Stimulated activated naive B cell treated with anti-CD40 and anti-IgM and Interleukin-4, amounts not matched to agents 10 μg/mL and 1 μg/mL and 100 μg/mL, for 72 hours (primary cell): ENCODE data around the gene PRSS33.

Source experiments
- ATAC-seq, 2 donors: fragments of 150-1000 bp; cut with Tn5 transposase; replicated peaks; 2 replicates each; pipeline ENCODE4 v1.10.0; 2021; ENCODE audit warnings: moderate library complexity in 1 of 2
- DNase-seq: peaks from one replicate; pipeline ENCODE4 v3.0.0; 2021
- H3K27ac Mint-ChIP-seq: one replicate; pipeline ENCODE4 v1.8.0; 2022; ENCODE audit warnings: mild to moderate bottlenecking, mixed read lengths
- H3K27me3 Mint-ChIP-seq, 2 donors: one replicate each; pipeline ENCODE4 v1.8.0; 2022; ENCODE audit warnings: mixed read lengths in 2 of 2
- H3K36me3 Mint-ChIP-seq, 2 donors: one replicate each; pipeline ENCODE4 v1.8.0; 2022; ENCODE audit warnings: mixed read lengths in 2 of 2, mild to moderate bottlenecking in 1 of 2
- H3K4me1 Mint-ChIP-seq, 2 donors: one replicate each; pipeline ENCODE4 v1.8.0; 2022; ENCODE audit warnings: mixed read lengths in 2 of 2, mild to moderate bottlenecking in 1 of 2
- H3K4me3 Mint-ChIP-seq, 2 donors: one replicate each; pipeline ENCODE4 v1.8.0; 2022; ENCODE audit warnings: mild to moderate bottlenecking in 2 of 2, mixed read lengths in 2 of 2, moderate library complexity in 1 of 2
- H3K9me3 Mint-ChIP-seq, 2 donors: one replicate each; pipeline ENCODE4 v1.8.0; 2022; ENCODE audit warnings: mixed read lengths in 2 of 2, mild to moderate bottlenecking in 1 of 2

The PRSS33 gene

GRCh38 chr16:2787406-2787805, at the start of gene PRSS33:
PRSS33 (minus strand) TSS chr16:2787560; CDS start chr16:2786547, 1,013 bp downstream.
- Mint-ChIP-seq H3K4me1 (peaks cover 9 to 16% of the 10 kb centered on the region in 2 donors), H3K9me3 (no peaks in the 10 kb centered on the region), H3K4me3 (peak within 1 kb of the TSS in 1 of 2 donors; percentile 36), H3K36me3 (no peaks in the 10 kb centered on the region), H3K27ac (no peak within 1 kb of the TSS), H3K27me3 (peaks cover 51 to 68% of the 10 kb centered on the region in 2 donors)
- ATAC-seq = no peak
- DNase-seq = no peak

GRCh38 chr16:2836646-2837508, 49.5 kb upstream of the PRSS33 start:
- Mint-ChIP-seq H3K27me3 (peaks cover 38 to 51% of the 10 kb centered on the region in 2 donors), H3K36me3 (no peaks in the 10 kb centered on the region), H3K4me3 (no peak overlapping the region), H3K27ac (no peak overlapping the region), H3K9me3 (no peaks in the 10 kb centered on the region), H3K4me1 (peaks cover 0 to 2% of the 10 kb centered on the region in 2 donors)
- no peak for ATAC-seq
- no peak for DNase-seq

- no peaks in the 10 kb centered on the region for H3K36me3 Mint-ChIP-seq
- H3K9me3 Mint-ChIP-seq = no peaks in the 10 kb centered on the region
- no peak for ATAC-seq
- H3K4me1 Mint-ChIP-seq = no peaks in the 10 kb centered on the region
- H3K27me3 Mint-ChIP-seq = peaks cover 46 to 60% of the 10 kb centered on the region in 2 donors
- H3K4me3 Mint-ChIP-seq = no peak overlapping the region
- H3K27ac Mint-ChIP-seq = peak overlapping the region; percentile 22
- DNase-seq = no peak
These were observed 48.5 kb upstream of the PRSS33 start for GRCh38 chr16:2835638-2836493.

GRCh38 chr16:2834968-2835367, 47.6 kb upstream of the PRSS33 start:
- H3K4me1 Mint-ChIP-seq = no peaks in the 10 kb centered on the region
- H3K4me3 Mint-ChIP-seq = no peak overlapping the region
- DNase-seq (no peak), ATAC-seq (no peak)
- peaks cover 54 to 66% of the 10 kb centered on the region in 2 donors for H3K27me3 Mint-ChIP-seq
- no peak overlapping the region for H3K27ac Mint-ChIP-seq
- no peaks in the 10 kb centered on the region for H3K9me3 Mint-ChIP-seq
- H3K36me3 Mint-ChIP-seq = no peaks in the 10 kb centered on the region

GRCh38 chr16:2833776-2834175, 46.4 kb upstream of the PRSS33 start:
- H3K27ac Mint-ChIP-seq = no peak overlapping the region
- H3K4me3 Mint-ChIP-seq = no peak overlapping the region
- no peaks in the 10 kb centered on the region for H3K9me3 Mint-ChIP-seq
- DNase-seq (no peak), ATAC-seq (no peak)
- H3K36me3 Mint-ChIP-seq = no peaks in the 10 kb centered on the region
- no peaks in the 10 kb centered on the region for H3K4me1 Mint-ChIP-seq
- H3K27me3 Mint-ChIP-seq = peaks cover 54 to 64% of the 10 kb centered on the region in 2 donors

GRCh38 chr16:2831203-2831602, 43.8 kb upstream of the PRSS33 start:
- no peak overlapping the region for H3K27ac Mint-ChIP-seq
- H3K4me1 Mint-ChIP-seq = no peaks in the 10 kb centered on the region
- no peak for DNase-seq
- no peak for ATAC-seq
- peaks cover 40 to 42% of the 10 kb centered on the region in 2 donors for H3K27me3 Mint-ChIP-seq
- no peaks in the 10 kb centered on the region for H3K9me3 Mint-ChIP-seq
- no peaks in the 10 kb centered on the region for H3K36me3 Mint-ChIP-seq
- H3K4me3 Mint-ChIP-seq = no peak overlapping the region

GRCh38 chr16:2830355-2830695, 43.0 kb upstream of the PRSS33 start:
- no peaks in the 10 kb centered on the region for H3K9me3 Mint-ChIP-seq
- no peaks in the 10 kb centered on the region for H3K4me1 Mint-ChIP-seq
- ATAC-seq = no peak
- no peak overlapping the region for H3K4me3 Mint-ChIP-seq
- H3K27me3 Mint-ChIP-seq = peaks cover 32 to 40% of the 10 kb centered on the region in 2 donors
- no peaks in the 10 kb centered on the region for H3K36me3 Mint-ChIP-seq
- DNase-seq = no peak
- H3K27ac Mint-ChIP-seq = no peak overlapping the region

- Mint-ChIP-seq H3K4me3 (no peak within 1 kb of the TSS), H3K36me3 (no peaks in the 10 kb centered on the region), H3K27me3 (peaks cover 26 to 35% of the 10 kb centered on the region in 2 donors), H3K27ac (no peak within 1 kb of the TSS), H3K9me3 (no peaks in the 10 kb centered on the region), H3K4me1 (no peaks in the 10 kb centered on the region)
- ATAC-seq = no peak
- DNase-seq = no peak
These were observed 42.4 kb upstream of the PRSS33 start, which contains the start of gene ZG16B for GRCh38 chr16:2829501-2830354. ZG16B (plus strand) TSS chr16:2830303; CDS start chr16:2830442, 139 bp downstream.

GRCh38 chr16:2828876-2829430, 41.6 kb upstream of the PRSS33 start:
- Mint-ChIP-seq H3K27ac (no peak overlapping the region), H3K27me3 (peaks cover 22 to 32% of the 10 kb centered on the region in 2 donors), H3K4me3 (no peak overlapping the region), H3K9me3 (no peaks in the 10 kb centered on the region), H3K36me3 (no peaks in the 10 kb centered on the region), H3K4me1 (no peaks in the 10 kb centered on the region)
- ATAC-seq (no peak), DNase-seq (no peak)

- no peak for DNase-seq
- Mint-ChIP-seq H3K27ac (no peak overlapping the region), H3K9me3 (no peaks in the 10 kb centered on the region), H3K4me3 (no peak overlapping the region), H3K4me1 (no peaks in the 10 kb centered on the region), H3K27me3 (peaks cover 22 to 32% of the 10 kb centered on the region in 2 donors), H3K36me3 (no peaks in the 10 kb centered on the region)
- no peak for ATAC-seq
These were observed 41.1 kb upstream of the PRSS33 start for GRCh38 chr16:2828521-2828840.

GRCh38 chr16:2827831-2828520, 40.6 kb upstream of the PRSS33 start:
- no peak for DNase-seq
- Mint-ChIP-seq H3K4me3 (no peak overlapping the region), H3K9me3 (no peaks in the 10 kb centered on the region)

GRCh38 chr16:2827374-2827791, 40.0 kb upstream of the PRSS33 start:
- Mint-ChIP-seq H3K4me1 (no peaks in the 10 kb centered on the region), H3K27me3 (peaks cover 16 to 25% of the 10 kb centered on the region in 2 donors), H3K4me3 (no peak overlapping the region), H3K9me3 (no peaks in the 10 kb centered on the region), H3K36me3 (no peaks in the 10 kb centered on the region), H3K27ac (no peak overlapping the region)
- DNase-seq (no peak), ATAC-seq (no peak)

More at GRCh38 chr16:2827831-2828520, 40.6 kb upstream of the PRSS33 start:
- H3K27me3 Mint-ChIP-seq = peaks cover 22 to 31% of the 10 kb centered on the region in 2 donors
- no peak overlapping the region for H3K27ac Mint-ChIP-seq
- H3K36me3 Mint-ChIP-seq = no peaks in the 10 kb centered on the region
- H3K4me1 Mint-ChIP-seq = no peaks in the 10 kb centered on the region
- ATAC-seq = no peak

- no peaks in the 10 kb centered on the region for H3K4me1 Mint-ChIP-seq
- DNase-seq (no peak), ATAC-seq (no peak)
- H3K9me3 Mint-ChIP-seq = no peaks in the 10 kb centered on the region
- no peak overlapping the region for H3K27ac Mint-ChIP-seq
- H3K36me3 Mint-ChIP-seq = no peaks in the 10 kb centered on the region
- H3K27me3 Mint-ChIP-seq = peaks cover 17 to 21% of the 10 kb centered on the region in 2 donors
- no peak overlapping the region for H3K4me3 Mint-ChIP-seq
These were observed 39.4 kb upstream of the PRSS33 start for GRCh38 chr16:2826591-2827373.
